H1 (cell line): ENCODE results near the gene SATB2. TPM values are rescaled to one million over a fixed set of nuclear protein-coding genes. Genes with fewer than 3 reads are reported as not detected.

ENCODE experiments used
- CBX5 ChIP-seq: fragments of 300-800, 300-1000 bp; sonication (generic); IDR thresholded peaks from 2 replicates; pipeline ENCODE4 v1.7.1; 2016; ENCODE audit warnings: antibody characterized with exemption, low read length, low read depth
- CTCF ChIP-seq, 3 experiments: IDR thresholded peaks; 1 replicate in 2 of 3; 2 replicates in 1 of 3; pipeline versions ENCODE4 v1.5.1 to v1.6.1; 2011; ENCODE audit warnings: low read length in 3 of 3, mild to moderate bottlenecking in 3 of 3, inconsistent platforms in 2 of 3, low read depth in 1 of 3, moderate library complexity in 1 of 3; ENCODE audit not compliant: insufficient read depth in 1 of 3; ENCODE audit errors: control extremely low read depth in 1 of 3
- FOSL1 ChIP-seq: IDR thresholded peaks from 2 replicates; pipeline ENCODE4 v1.6.1; 2011; ENCODE audit warnings: mild to moderate bottlenecking, low read depth, low read length, moderate library complexity; ENCODE audit not compliant: insufficient read depth
- KDM4A ChIP-seq: IDR thresholded peaks from one replicate; pipeline ENCODE4 v1.7.1; 2012; ENCODE audit warnings: low read depth, mild to moderate bottlenecking, moderate library complexity, low read length, inconsistent platforms; ENCODE audit not compliant: severe bottlenecking
- NANOG ChIP-seq: IDR thresholded peaks from 2 replicates; pipeline ENCODE4 v1.6.1; 2011; ENCODE audit warnings: low read length, low read depth, mild to moderate bottlenecking, inconsistent platforms; ENCODE audit not compliant: insufficient read depth, poor library complexity, severe bottlenecking
- polyA plus RNA-seq, 7 experiments: library from polyadenylated mRNA; depleted of rRNA in 3 of 7; stranded (reverse) in 5 of 7; unstranded in 2 of 7; fragments of >200 nt in 5 of 7; fragments of 200-250 nt in 2 of 7; gene quantifications; 1 replicate in 5 of 7; 2 replicates in 1 of 7; 4 replicates in 1 of 7; pipeline versions ENCODE4 v1.2.1 to v1.2.3, GENCODE V29; 2011 to 2013; ENCODE audit warnings: missing spikeins in 2 of 7, mixed read lengths in 2 of 7
- total RNA-seq: library from RNA; stranded (reverse); fragmentation: NEBNext Ultra II Directional; extraction: Animal tissue kit (Norgen Biotek cat#: 25700); gene quantifications from 2 replicates; pipeline ENCODE4 v1.2.1, GENCODE V29; 2021

Gene SATB2
- total and polyA plus RNA-seq, 2 of the 8 experiments (the other 6 are each of a cell fraction or from before 2014, with no cell fraction given): 1.3 to 5.7 TPM

- TF ChIP-seq FOSL1: no peak
- TF ChIP-seq CBX5: no peak
- TF ChIP-seq KDM4A: no peak
- TF ChIP-seq CTCF (IDR thresholded peaks at IDR 0.05; ENCODE audit: control extremely low read depth in 1 of 3, insufficient read depth in 1 of 3, low read depth in 1 of 3, low read length in 3 of 3): no peak
- no peak for TF ChIP-seq NANOG
Observed at GRCh38 chr2:199404841-199405240, 52.9 kb downstream of the SATB2 start (continued).
